B cell (primary cell): ENCODE data around the gene METRNL. TPM values are rescaled to one million over a fixed set of nuclear protein-coding genes. Genes with fewer than 3 reads are reported as not detected.

ENCODE experiments used
- ATAC-seq: fragments of 200-7000 bp; cut with Tn5 transposase; one replicate; pipeline ENCODE4 v1.10.0; 2021; ENCODE audit warnings: low read depth, mild to moderate bottlenecking, moderate number of reproducible peaks, moderate library complexity
- CTCF ChIA-PET: fragments of 350-600 bp; sonication (Branson Sonifier 250); formaldehyde crosslinking; loops from one replicate; lab custom pipeline; 2021; ENCODE audit warnings: antibody characterized with exemption, inconsistent platforms; lab: Charles Lee
- POLR2A ChIA-PET: fragments of 350-600 bp; sonication (Branson Sonifier 250); formaldehyde crosslinking; loops from one replicate; lab custom pipeline; 2021; ENCODE audit warnings: antibody characterized with exemption; lab: Charles Lee
- DNase-seq: peaks from one replicate; pipeline ENCODE4 v3.0.0; 2013
- H2AFZ ChIP-seq: 2 replicates; pipeline ENCODE4 v1.6.1; 2012; ENCODE audit warnings: mild to moderate bottlenecking, low read depth, low read length; ENCODE audit not compliant: insufficient read depth, poor library complexity, severe bottlenecking
- H3K27ac ChIP-seq, 2 donors: 1 replicate in 1 of 2; 2 replicates in 1 of 2; pipeline ENCODE4 v1.5.1; 2012 to 2013; ENCODE audit warnings: low read length in 2 of 2, mild to moderate bottlenecking in 2 of 2, moderate library complexity in 1 of 2
- H3K27me3 ChIP-seq, 4 experiments: fragments of 200-600 bp in 1 of 4; sonication (generic) in 1 of 4; replicated peaks in 1 of 4; 1 replicate in 2 of 4; 2 replicates in 2 of 4; pipeline versions ENCODE4 v1.6.1 to v1.7.0; 2013 to 2016; ENCODE audit warnings: low read length in 3 of 4, mild to moderate bottlenecking in 2 of 4, mixed read lengths in 1 of 4, moderate library complexity in 1 of 4; ENCODE audit not compliant: insufficient read depth in 4 of 4, control insufficient read depth in 3 of 4; ENCODE audit errors: control extremely low read depth in 1 of 4
- H3K36me3 ChIP-seq, 2 experiments: replicated peaks in 1 of 2; 1 replicate in 1 of 2; 2 replicates in 1 of 2; pipeline versions ENCODE4 v1.6.1 to v1.7.1; 2013; ENCODE audit warnings: low read length in 1 of 2; ENCODE audit not compliant: insufficient read depth in 2 of 2, control insufficient read depth in 1 of 2; ENCODE audit errors: control extremely low read depth in 1 of 2, extremely low read depth in 1 of 2
- H3K4me1 ChIP-seq, 2 donors: fragments of 200-600 bp in 1 of 2; sonication (generic) in 1 of 2; 1 replicate in 1 of 2; 2 replicates in 1 of 2; pipeline versions ENCODE4 v1.5.1 to v1.6.1; 2013 to 2017; ENCODE audit warnings: low read length in 2 of 2; ENCODE audit not compliant: control insufficient read depth in 2 of 2, insufficient read depth in 2 of 2
- H3K4me2 ChIP-seq: replicated peaks from 2 replicates; pipeline ENCODE3; 2012; ENCODE audit warnings: mild to moderate bottlenecking, low read depth, low read length; ENCODE audit not compliant: poor library complexity, severe bottlenecking
- H3K4me3 ChIP-seq, 5 experiments: fragments of 200-600 bp in 1 of 5; sonication (generic) in 1 of 5; 1 replicate in 3 of 5; 2 replicates in 2 of 5; pipeline versions ENCODE4 v1.5.1 to v1.7.0; 2011 to 2016; ENCODE audit warnings: low read length in 4 of 5, mild to moderate bottlenecking in 4 of 5, low read depth in 2 of 5, control low read depth in 1 of 5, moderate library complexity in 1 of 5; ENCODE audit not compliant: insufficient read depth in 1 of 5; ENCODE audit errors: control extremely low read depth in 1 of 5, extremely low read depth in 1 of 5
- H3K79me2 ChIP-seq: fragments of 200-600 bp; sonication (generic); one replicate; pipeline ENCODE4 v1.6.0; 2016; ENCODE audit warnings: low read length; ENCODE audit not compliant: control insufficient read depth, insufficient read depth
- H3K9ac ChIP-seq: fragments of 200-600 bp; sonication (generic); 2 replicates; pipeline ENCODE4 v1.6.1; 2017; ENCODE audit warnings: mild to moderate bottlenecking, low read length, moderate library complexity
- H3K9me3 ChIP-seq, 3 donors: one replicate each; pipeline versions ENCODE4 v1.6.1 to v1.7.1; 2013; ENCODE audit warnings: low read length in 2 of 3; ENCODE audit not compliant: control insufficient read depth in 2 of 3, insufficient read depth in 1 of 3; ENCODE audit errors: control extremely low read depth in 1 of 3
- H4K20me1 ChIP-seq: 2 replicates; pipeline ENCODE4 v1.6.0; 2012; ENCODE audit warnings: mild to moderate bottlenecking, low read length; ENCODE audit not compliant: insufficient read depth, control insufficient read depth, poor library complexity, severe bottlenecking
- H3K27ac Mint-ChIP-seq: one replicate; pipeline ENCODE4 v1.8.0; 2021; ENCODE audit warnings: mixed read lengths
- H3K27me3 Mint-ChIP-seq: one replicate; pipeline ENCODE4 v1.8.0; 2021; ENCODE audit warnings: mixed read lengths
- H3K4me1 Mint-ChIP-seq: one replicate; pipeline ENCODE4 v1.8.0; 2021; ENCODE audit warnings: mixed read lengths
- H3K4me3 Mint-ChIP-seq: one replicate; pipeline ENCODE4 v1.8.0; 2021; ENCODE audit warnings: mixed read lengths
- H3K9me3 Mint-ChIP-seq: one replicate; pipeline ENCODE4 v1.8.0; 2022; ENCODE audit warnings: mixed read lengths; ENCODE audit not compliant: insufficient read depth
- EZH2 ChIP-seq: IDR thresholded peaks from 2 replicates; pipeline ENCODE4 v1.6.1; 2012; ENCODE audit warnings: borderline replicate concordance, low read depth, mild to moderate bottlenecking, moderate library complexity, low read length; ENCODE audit not compliant: insufficient read depth, poor library complexity, severe bottlenecking
- WGBS: methylation state at CpG from one replicate; pipeline ENCODE4 v1.1.5; 2013; ENCODE audit warnings: missing lambda C conversion rate; ENCODE audit not compliant: insufficient coverage; 5-methylcytosine and 5-hydroxymethylcytosine counted together
- intact Hi-C: fragments of 100-400 bp; cut with micrococcal nuclease; formaldehyde crosslinking; loops from one replicate; pipeline ENCODE4 v1.10.0; 2022
- polyA plus RNA-seq: library from polyadenylated mRNA; depleted of rRNA; stranded (reverse); fragments of >200 nt; gene quantifications from 2 replicates; pipeline ENCODE4 v1.2.3, GENCODE V29; 2012
- total RNA-seq, 2 donors: library from RNA; stranded (reverse); fragments of 120-200 nt in 1 of 2; gene quantifications; 1 replicate in 1 of 2; 2 replicates in 1 of 2; pipeline versions ENCODE4 v1.2.3 to v1.2.4, GENCODE V29; 2013 to 2022
- TF ChIP-seq, protein P1 (sequence below): fragments of 200-600 bp; IDR thresholded peaks from one replicate; pipeline ENCODE4 v1.8.0; 2022; ENCODE audit warnings: antibody characterized with exemption, mild to moderate bottlenecking

Gene METRNL
- total and polyA plus RNA-seq, 2 donors (not counting 1 experiment from before 2014, with no cell fraction given): 11.8 to 18.4 TPM

DNA sequence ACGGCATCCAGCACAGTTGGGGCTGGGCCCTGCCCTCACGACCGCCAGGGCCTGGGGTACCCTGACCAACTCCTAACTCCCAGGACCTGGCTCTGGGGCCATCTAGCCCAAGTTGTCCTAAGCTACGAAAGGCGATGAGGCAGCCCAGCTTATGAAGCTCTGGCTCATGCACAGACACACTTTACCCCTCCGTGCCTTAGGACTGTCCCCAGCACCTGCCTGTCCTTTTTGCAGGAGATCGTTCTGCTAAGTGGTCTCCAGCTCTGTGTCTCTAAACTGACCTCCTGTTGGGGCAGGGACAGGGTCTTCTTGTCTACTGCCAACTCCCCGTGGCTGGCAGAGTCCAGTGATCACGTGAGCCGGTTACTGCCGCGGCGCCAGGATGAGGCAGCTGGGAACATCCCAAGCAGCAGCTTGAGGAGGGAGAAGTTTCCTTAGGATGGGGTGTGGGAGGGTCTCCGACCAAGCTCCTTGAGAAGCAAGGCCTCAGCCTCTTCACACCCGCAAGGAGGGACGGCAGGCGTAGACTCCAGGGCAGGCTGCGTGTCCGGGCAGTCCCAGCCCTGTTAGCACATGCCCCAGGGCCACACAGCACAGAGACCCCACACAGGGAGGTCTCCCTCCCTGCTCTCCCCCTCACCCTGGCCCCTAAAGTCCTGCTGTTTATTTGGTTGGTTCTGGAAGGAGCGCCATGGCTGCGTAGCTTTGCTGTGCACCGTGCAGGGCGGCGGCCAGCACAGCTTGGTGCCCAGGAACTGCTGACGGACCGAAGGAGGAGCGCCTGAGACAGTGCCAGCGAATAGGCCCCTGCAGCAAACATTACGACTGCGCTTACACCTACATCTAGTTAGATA, 16.4 kb upstream of the METRNL start:
- TF ChIP-seq, protein P1, sequence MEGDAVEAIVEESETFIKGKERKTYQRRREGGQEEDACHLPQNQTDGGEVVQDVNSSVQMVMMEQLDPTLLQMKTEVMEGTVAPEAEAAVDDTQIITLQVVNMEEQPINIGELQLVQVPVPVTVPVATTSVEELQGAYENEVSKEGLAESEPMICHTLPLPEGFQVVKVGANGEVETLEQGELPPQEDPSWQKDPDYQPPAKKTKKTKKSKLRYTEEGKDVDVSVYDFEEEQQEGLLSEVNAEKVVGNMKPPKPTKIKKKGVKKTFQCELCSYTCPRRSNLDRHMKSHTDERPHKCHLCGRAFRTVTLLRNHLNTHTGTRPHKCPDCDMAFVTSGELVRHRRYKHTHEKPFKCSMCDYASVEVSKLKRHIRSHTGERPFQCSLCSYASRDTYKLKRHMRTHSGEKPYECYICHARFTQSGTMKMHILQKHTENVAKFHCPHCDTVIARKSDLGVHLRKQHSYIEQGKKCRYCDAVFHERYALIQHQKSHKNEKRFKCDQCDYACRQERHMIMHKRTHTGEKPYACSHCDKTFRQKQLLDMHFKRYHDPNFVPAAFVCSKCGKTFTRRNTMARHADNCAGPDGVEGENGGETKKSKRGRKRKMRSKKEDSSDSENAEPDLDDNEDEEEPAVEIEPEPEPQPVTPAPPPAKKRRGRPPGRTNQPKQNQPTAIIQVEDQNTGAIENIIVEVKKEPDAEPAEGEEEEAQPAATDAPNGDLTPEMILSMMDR: no peak
- TF ChIP-seq EZH2: no peak
- Mint-ChIP-seq H3K4me3 (no peak overlapping the region), H3K4me1 (no peaks in the 10 kb centered on the region), H3K9me3 (no peaks in the 10 kb centered on the region), H3K27ac (no peak overlapping the region), H3K27me3 (peaks cover 9% of the 10 kb centered on the region)
- Histone ChIP-seq H3K9me3 (no peaks in the 10 kb centered on the region), H2AFZ (no peak overlapping the region), H3K4me3 (no peak overlapping the region), H4K20me1 (no peaks in the 10 kb centered on the region), H3K9ac (no peak overlapping the region), H3K4me1 (no peaks in the 10 kb centered on the region), H3K27me3 (peaks cover 0 to 3% (median 1%) of the 10 kb centered on the region in 4 experiments), H3K79me2 (no peaks in the 10 kb centered on the region), H3K4me2 (no peak overlapping the region), H3K27ac (no peak overlapping the region), H3K36me3 (no peaks in the 10 kb centered on the region)
- CTCF ChIA-PET: no interaction called here
- POLR2A ChIA-PET: no interaction called here
- 85% methylated on average over 28 of the region's 30 CpGs for WGBS
- intact Hi-C loops: no loop called here
- DNase-seq: no peak
- ATAC-seq: no peak

DNA sequence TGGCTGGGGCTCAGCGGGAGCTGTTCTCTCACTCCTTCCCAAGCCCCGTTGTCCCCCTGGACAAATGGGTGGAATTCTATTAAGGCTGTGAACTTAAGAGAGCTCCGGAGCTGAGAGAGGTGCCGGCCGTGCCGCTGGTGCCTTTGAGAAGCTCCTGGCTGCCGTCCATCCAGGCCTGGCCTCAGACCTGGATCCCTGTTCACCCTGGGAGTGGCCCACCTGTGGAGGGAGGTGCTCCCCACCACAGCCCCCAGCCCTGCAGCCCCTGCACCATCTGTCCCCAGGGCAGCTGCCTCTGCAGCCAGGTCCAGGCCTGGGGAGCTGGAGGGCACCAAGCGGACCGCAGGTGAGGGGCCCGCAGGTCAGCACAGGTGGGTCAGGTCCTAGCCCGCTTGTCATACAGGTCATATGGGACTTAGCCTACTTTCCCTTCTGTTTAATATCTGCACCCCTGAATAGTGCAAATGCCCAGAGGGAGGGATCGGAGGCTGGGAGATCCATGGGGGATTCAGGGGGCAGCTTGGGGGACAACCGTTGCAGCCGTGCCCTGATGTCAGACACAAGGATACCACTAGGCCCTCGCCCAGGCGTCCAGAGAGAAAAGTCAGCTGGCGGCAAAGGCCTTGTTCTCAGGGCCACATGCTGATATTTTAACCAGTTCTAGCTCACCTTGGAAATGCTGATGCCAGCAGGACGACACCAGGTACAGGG, 15.2 kb upstream of the METRNL start:
- no peaks in the 10 kb centered on the region for H3K9me3 Mint-ChIP-seq
- H2AFZ ChIP-seq: no peak overlapping the region
- H3K27ac ChIP-seq: no peak overlapping the region
- peaks cover 0 to 8% (median 1%) of the 10 kb centered on the region in 4 experiments for H3K27me3 ChIP-seq
- ATAC-seq (no peak), DNase-seq (no peak)
- intact Hi-C loops: no loop called here
- ChIA-PET CTCF (no interaction called here), POLR2A (no interaction called here)
- H3K9me3 ChIP-seq: no peaks in the 10 kb centered on the region
- H3K27me3 Mint-ChIP-seq: peaks cover 5% of the 10 kb centered on the region
- no peak overlapping the region for H3K27ac Mint-ChIP-seq
- no peak overlapping the region for H3K4me3 ChIP-seq
- no peaks in the 10 kb centered on the region for H3K36me3 ChIP-seq
- H3K4me2 ChIP-seq: no peak overlapping the region
- H4K20me1 ChIP-seq: no peaks in the 10 kb centered on the region
- TF ChIP-seq EZH2: no peak
- TF ChIP-seq, protein P1: no peak
- no peak overlapping the region for H3K9ac ChIP-seq
- H3K4me1 Mint-ChIP-seq: peaks cover 2% of the 10 kb centered on the region
- H3K4me3 Mint-ChIP-seq: no peak overlapping the region
- H3K79me2 ChIP-seq: no peaks in the 10 kb centered on the region
- H3K4me1 ChIP-seq: peaks cover 0 to 4% of the 10 kb centered on the region in 2 donors
- 94% methylated on average over 17 of the region's 18 CpGs for WGBS
